NCI-H1694 (cell line): Measurements from ENCODE around the gene RETREG2.

ENCODE experiments used
- DNase-seq: peaks from one replicate; lab custom pipeline; 2025; lab: John Stamatoyannopoulos, UW

RETREG2 gene, protein sequence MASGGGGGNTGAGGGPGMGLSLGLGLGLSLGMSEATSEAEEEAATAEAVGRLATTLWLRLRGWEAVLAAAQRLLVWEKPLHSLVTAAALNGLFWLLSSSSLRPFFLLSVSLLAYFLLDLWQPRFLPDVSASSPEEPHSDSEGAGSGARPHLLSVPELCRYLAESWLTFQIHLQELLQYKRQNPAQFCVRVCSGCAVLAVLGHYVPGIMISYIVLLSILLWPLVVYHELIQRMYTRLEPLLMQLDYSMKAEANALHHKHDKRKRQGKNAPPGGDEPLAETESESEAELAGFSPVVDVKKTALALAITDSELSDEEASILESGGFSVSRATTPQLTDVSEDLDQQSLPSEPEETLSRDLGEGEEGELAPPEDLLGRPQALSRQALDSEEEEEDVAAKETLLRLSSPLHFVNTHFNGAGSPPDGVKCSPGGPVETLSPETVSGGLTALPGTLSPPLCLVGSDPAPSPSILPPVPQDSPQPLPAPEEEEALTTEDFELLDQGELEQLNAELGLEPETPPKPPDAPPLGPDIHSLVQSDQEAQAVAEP

DNA sequence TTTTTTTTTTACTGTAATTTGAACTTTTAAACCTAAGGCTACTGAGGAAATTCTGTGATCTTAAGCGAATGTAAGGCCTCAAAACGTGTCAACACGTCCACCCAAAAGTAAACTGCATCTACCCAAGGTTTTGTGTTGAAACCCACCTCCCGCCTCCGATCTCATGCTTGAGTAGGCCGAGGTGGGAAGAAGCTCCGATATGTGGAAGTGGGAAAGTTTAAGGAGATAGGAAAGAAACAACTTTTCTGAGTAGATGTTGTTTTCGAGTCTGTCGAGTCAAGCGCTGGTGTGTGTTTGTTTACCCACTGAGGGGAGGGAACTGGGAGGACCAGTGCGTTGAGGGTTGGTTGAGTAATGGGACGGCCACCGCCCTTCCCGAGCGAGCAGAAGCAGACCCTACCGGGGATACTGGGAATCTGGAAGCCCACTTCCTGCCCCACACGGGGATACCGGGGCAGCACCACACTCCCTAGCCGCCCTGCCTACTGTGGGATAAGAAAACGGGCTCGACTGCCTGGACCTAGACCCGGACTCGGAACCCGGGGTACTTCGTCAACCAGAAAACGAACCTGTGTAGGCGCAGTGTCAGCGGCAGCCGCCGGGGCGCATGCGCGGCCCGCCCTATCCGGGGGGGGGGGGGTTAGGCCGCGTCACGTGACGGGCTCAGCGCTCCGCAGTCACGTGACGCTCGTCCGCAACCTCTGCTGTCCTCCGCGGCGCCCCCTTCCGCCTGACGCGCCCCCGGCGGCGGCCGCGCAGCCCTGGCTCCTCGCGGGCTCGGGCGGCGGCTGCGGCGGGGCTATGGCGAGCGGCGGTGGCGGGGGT lies at the start of gene RETREG2:
Gene RETREG2 (plus strand): TSS at position 724 of the 825 bp plus-strand sequence. CDS start 78 bp downstream, at position 802.
- DNase-seq, result peak; percentile 68

DNA sequence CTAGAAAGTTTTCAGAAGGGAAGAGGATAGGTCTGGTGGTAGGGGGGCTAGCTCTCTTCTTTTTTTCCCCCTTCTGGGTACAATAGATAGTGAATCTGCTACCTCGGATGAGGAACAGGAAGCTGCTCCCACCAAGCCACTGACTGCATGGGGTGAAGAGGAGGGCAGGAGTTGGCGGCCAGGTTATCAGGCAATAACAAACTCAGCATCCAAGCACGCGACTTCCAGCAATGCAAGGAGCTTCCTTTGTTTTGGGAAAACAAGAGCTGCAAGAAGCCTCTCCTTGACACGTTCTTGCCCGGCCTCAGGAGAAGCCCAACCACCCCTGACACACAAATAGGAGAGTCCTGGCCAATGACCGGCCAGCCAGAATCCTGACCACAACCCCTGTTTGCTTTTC lies 49.7 kb upstream of the RETREG2 start:
- DNase-seq, result no peak

DNA sequence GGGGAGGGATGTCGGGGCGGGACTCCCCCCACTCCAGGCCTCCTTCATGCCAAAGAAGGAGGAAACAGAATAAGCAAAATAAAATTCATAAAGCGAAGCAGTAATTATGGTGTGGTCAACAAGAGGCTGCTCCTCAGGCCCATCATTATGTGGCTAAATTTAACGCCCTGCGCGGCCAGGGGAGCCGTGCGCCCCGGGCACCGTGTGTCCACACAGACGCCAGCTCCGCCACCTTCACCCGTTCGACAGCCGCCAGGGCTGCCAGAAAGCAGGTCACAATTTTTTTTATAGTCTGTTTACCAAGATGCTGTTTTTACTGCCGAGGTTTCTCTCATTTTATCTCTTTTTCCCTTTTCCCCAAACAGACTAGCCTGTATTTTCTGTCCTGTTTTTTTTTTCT lies 48.5 kb upstream of the RETREG2 start:
- DNase-seq, result no peak

DNA sequence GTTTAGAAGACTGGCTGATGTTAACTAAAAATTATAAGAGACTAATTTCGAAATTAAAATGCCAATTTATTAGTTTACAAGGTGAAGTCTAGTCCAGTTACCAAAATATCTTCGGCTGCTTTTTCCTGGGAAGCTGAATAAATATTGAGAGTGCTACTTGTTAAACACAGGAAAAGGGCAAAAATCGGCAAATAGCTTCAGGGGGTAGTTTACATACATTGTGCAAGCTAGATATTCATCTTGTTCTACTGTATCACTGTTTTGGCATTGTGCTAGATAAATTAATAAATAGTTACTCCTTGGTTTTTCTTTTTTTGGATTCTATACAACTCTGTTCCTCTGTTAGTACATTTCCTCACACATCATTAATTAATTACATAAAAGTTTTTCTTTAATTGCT lies 46.7 kb upstream of the RETREG2 start:
- DNase-seq, result no peak

DNA sequence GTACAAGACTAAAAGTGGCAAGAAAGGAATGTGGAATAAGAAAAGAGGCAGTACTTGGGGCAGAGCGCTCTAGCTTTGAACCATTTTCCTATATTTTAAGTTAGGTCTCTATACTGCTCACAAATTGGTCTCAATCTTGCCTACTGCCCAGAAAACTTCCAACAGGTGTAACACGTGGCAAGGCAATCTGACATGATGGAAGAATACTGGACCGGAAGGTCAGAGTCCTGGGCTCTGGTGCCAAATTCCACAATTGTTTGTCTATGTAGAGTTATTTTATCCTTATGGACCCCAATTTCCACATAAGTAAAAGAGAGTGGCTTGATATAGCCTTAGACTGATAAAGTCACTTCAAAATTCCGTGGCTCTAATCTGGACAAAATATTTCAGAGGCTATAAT lies 46.3 kb upstream of the RETREG2 start:
- DNase-seq, result no peak

DNA sequence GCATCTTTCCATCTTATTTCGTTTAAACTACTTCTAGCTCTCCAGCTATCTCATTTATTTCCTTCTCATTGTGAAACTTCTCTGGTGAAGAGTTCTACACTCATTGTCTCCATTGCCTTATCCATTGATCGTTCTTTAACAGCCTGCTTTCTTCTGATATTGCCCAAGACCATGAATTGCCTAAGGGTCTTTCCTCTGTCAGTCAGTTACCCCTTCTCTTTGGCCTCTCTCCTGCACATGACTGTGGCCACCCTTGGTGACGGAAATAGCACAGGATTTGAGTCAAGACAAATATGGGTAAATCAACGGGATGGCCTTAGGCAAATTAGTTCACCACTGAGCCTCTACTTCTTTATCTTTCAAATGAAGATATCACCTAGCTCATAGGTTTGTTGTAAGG lies 44.1 kb upstream of the RETREG2 start:
- DNase-seq, result no peak

DNA sequence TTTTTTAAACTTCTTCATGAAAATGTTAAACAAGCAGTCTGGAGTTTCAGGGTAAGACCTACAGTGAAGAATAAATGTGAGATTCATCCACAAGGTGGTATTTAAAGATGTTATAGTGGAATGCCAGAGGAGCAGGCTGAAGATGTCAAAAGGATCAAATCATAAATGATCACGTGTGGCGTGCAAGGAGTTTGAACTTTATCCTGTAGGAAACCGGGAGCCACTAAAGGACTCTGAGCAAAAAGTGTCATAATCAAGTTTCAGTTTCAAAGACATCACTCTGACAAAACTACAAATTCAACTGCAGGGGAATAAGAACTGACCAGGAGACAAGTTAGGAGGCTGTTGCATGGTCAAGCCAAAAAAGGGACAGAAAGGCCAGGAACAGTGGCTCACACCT lies 37.4 kb upstream of the RETREG2 start:
- no peak for DNase-seq

DNA sequence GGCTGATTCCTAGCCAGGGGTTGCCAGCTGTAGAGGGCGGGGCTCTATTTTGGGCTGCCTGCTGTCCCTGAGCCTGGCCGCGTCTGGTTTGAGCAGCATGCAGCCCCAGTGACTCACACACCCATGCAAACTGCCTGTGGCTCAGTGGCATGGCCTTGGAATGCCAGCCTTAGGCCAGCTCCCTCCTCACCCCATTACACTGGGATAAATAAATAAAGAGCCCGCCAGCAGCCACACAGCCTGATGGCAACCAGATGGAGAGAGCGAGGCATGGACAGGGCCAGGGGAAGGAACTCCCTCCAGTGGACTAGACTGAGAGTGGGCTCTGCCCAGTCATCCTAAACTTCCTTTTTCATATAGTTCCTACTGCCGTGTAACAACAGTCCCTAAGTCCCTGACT lies 35.7 kb upstream of the RETREG2 start:
- no peak for DNase-seq

DNA sequence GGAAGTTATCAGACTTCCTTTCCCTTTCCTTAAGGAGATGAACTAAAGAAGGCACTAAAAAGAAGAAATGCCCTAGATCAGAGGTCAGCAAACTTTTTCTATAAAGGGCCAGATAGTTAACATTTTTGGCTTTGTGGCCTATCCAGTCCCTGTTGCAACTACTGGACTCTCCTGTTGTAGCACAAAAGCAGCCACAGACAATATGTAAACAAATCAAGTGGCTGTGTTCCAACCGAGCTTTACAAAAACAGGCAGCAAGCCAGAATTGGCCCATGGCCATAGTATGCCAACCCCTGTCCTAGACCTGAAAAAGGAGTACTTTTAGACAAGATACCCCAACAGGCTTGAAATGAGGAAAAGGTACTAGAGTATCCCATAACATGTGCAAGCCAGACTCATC lies 28.4 kb upstream of the RETREG2 start:
- DNase-seq, result no peak

DNA sequence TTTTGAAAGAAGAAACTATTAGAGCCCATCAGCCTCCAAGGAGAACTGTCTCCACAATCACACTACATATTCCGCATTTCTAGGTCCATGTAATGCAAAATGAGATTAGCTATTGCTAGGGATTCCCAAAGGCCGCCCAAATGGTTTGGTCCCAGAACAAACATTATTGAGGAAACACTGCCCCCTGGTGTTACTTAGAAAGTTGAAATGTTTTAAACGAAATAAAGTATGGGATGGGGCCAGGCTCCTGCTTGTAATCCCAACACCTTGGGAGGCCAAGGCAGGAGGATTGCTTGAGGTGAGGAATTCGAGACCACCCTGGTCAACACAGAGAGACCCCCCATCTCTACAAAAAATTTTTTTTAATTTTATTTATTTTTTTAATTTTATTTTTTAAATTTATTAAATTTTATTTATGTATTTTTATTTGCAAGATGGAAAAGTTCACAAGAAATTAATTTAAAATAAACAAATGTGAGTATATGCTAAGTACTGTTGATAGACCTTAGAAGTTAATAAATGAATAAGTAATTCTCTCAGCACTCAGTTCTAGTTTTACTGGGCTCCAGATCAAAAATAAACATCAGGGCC lies 22.9 kb upstream of the RETREG2 start:
- DNase-seq, result peak; percentile 91

DNA sequence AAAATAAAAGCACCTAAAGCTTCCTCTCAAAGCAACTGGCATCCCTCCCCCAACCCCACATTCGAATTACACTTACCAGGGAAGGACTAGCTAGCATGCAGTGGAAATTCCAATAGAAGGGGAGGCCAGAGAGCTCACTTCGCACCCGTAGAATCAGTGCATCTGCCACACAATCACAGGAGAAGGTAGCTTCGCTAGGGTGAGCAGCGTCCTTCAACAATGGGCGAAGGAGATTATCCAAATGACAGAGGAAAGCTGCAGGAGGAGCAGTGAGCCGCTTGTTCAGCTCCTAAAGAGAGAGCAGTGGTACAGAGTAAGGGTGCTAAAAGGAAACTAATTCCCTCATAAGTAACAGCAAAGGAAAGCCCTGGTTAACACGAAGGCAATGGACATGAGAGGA lies 20.7 kb upstream of the RETREG2 start:
- no peak for DNase-seq

DNA sequence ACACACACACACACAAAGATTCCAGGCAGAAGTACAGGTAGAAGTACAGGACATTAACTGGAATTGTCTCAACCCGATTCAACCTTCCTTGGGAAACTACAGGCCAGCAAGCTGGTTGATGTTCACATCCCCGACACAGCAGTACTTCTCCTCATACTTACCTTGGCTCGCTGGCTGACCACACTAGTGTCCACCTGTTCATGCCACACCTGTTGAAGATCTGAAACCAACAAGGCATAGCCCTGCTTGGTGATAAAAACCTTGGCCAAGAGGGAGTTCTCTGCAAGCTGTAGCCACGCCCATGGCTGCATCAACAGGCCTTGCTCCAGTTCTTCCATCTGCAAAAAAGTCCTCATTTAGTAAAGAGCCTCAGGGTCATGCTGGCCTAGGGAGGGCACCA lies 20.1 kb upstream of the RETREG2 start:
- no peak for DNase-seq

DNA sequence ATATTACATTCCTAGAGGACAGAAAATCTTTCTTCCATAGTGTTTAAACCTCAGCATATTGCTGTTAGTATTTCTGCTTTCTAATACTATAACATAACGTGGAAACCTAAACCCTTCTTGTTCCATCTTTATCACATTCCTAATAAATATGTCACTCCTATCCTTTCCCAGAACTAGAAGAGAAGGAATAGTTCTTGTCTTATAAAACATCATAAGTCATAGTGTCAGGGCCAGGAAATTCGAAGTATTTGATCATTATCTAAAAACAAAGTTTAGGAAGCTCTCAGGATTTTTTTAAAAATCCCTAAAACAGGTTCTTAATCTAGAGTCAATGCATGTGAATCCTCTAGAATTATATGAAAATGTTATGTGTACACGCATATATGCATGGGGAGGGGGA lies 19.5 kb upstream of the RETREG2 start:
- DNase-seq, result no peak

DNA sequence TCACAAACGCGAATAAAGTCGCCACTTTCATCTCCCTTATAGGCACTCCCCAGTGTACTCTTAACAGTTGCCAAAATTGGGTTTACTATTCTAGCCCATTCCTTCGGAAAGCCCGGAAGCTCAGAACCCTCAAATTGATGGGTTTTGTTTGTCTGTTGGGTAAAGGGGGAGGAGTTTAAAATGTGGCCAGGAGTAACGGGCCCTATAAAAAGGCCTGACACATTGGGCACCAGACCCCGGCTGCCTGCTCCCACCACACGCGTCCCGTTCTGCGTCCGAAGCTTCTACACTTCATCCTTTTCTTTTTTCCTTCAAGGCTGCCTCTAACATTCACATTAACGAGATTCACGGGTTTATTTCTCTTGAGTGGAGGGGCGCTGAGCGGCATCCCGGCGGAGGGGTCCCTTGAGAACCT lies 18.3 kb upstream of the RETREG2 start:
- DNase-seq, result no peak

DNA sequence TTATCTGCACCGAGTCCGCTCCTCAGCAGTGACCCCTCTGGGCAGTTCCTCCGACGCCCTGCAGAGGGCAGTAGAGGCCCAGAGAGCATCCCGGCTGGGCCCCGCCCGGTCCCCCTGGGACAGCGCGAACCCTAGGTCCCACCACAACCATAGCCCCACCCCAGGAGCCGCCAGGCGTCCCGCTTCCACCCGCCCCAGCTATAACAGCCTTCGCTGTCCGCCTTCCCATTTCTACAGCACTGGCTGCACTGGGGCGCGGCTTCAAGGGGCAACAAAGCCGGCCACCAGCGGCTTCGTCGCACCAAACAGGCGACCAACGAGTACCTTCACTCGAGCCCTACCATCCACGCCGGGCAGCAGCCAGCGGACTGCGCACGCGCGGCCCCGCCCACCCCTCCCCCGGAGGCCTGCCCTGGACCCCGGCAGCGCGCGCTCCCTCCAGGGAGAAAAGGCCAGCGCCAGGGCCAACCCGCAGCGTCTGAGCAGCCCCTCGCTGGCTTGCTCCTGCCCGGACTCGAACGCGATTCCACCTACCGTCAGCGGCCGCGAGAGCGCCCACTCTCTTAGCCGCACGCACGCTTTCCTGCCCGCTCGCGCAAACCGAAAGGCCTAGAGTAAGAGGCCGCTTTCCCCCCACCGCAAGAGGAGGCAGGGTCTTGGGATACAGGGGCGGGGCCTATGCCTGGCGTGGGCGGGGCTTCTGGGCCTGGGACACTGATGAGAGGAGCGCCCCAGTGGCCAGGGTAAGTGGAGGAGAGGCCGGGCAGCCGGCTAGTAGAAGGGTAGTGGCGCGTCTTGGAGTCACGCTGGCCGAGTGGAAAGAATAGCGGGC lies 17.7 kb upstream of the RETREG2 start, which contains the start of gene NHEJ1:
Gene NHEJ1 (minus strand): TSS at position 630 of the 832 bp plus-strand sequence. CDS start 2,453 bp downstream, outside the sequence.
- DNase-seq, result peak; percentile 79

DNA sequence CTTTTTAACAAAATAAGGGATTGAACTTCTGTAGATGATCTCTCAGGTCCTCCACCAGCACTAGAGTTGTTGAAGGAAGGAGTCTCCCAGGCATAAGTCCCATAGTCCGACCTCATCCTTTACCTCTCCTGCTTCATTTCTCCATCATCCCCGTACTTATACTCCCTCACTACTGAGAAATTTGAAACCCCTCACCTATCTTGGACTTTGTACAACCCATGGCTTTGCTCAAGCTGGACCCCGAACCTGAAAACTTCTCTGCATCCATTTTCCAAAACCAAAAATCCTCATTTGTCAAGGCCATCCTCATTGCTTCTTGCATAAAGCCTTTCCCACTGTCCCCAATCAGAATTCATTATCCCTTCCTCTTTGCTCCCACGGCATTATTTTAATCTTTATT lies 17.0 kb upstream of the RETREG2 start:
- no peak for DNase-seq

DNA sequence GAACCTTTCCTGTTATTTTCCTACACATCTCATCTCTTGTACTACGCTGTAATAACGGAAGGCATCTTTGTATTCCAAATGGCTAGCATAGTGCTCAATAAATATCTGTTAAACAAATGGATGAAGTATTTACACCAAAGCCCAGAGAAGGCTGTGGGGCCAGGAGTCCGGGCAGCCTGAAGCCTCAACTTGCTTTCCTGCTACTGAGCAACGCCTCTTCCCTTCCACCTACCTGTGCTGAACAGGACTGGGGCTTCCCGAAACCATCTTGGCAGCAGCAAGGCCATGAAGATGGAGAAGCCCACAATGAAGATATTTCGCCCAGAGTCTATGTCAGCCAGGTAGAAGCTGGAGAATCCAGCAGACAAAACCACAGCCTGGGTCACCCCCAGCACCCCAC lies 14.9 kb upstream of the RETREG2 start:
- DNase-seq, result no peak

DNA sequence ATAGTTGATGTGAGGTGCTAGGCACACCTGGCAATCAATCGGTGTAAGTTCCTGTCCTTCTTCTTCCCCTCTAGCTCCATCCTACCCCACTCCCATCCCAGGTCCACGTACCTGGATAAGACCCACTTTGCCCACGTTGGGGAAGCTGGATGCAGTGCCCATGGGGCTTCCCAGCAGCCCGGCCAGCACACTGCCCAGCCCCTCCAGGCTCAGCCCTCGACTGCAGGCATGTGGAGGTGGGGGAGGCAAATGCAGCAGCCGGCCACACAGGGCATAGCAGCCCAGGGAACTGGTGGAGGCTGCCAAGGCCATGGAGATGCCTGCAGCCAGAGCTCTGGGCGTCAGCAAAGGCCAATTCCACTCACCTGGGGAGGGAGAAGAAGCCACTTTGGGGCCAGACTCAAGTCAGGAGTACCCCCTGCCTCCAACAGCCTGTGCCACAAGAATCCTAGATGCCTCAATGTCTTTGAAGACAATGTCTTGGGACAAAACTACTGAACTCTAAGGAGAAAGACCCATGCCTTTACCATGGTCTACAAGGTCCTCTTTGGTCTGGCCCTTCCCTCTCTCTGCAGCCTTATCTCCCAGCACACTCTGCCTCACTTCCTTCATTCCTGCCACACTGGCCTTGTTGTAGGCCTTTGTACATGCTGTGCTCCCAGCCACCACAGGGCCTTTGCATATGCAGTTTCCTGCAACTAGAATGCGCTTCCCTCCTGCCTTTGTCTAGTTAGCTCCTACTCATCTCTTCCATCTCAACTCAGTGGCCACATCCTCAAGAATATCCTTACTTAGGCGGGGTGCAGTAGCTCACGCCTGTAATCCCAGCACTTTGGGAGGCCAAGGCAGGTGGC lies 12.8 kb upstream of the RETREG2 start:
- no peak for DNase-seq

DNA sequence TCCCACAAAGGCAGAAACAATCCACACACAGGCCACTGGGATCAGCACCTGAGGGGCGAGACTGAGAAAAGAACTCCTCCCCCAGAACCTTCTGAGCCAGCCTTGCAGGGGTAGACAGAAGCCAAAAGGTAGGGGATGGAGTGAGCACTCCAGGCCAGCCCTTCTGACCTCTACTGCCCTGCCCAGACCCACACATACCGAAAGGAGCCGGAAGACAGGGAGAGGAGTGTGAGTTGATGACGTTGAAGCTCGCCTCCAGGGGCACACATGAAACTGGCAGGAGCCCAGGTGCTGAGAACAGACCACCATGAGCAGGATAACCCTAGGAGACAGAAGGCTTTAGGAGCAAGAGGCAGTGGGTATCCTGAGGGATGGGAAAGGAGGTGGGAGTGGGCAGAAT lies 10.1 kb upstream of the RETREG2 start:
- no peak for DNase-seq

DNA sequence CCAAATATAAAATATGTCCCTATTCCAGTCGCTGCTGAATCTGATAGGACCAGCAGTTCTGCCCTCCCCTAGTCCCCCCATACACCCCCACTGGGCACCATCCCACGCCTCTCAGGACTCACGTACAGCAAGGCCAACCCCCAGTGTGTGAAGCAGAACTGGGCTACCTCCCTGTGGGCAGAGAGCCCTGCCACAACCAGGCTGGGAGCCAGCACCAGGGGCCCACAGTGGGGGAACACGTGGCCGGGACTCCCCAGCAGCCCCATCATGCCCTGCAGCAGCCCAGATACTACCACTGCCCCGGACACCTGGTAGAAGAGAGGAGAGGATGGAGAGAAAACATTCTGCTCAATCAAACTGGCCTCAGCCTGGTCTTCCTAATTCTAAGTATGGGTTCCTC lies 9.5 kb upstream of the RETREG2 start:
- DNase-seq, result no peak

DNA sequence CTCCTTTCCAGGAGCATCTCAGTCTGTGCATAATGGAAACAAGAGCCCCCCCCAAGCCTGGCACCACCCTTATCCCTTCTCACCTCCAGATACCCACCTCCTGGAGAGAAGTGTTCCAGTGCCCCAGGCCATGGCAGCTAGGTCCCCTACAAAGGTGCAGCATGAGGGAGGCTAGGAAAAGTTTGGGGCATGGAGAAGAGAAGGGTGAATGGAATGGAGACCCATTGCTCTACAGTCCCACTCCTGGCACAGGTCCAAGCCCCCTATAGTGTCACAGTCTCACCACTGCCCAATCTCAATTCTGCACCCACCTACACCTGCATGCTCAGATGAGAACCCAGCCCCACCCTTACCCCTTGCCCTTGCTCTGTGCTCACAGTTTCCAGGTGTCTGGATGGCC lies 9.1 kb upstream of the RETREG2 start:
- DNase-seq, result no peak
